Posterior vena cava (tissue), 2 donors: ENCODE results near the gene ZNF285. TPM values are rescaled to one million over a fixed set of nuclear protein-coding genes. Genes with fewer than 3 reads are reported as not detected.
"Not testable (repeated sequence)": the region's sequence is repeated elsewhere in the genome, so short reads cannot be mapped to it uniquely, and the experiment has no call there.

Experiments
- DNase-seq: peaks from one replicate; pipeline ENCODE4 v3.0.0-alpha.2; 2020; ENCODE audit warnings: low spot score
- intact Hi-C, 2 donors: fragments of 100-400 bp; cut with DNase I; formaldehyde crosslinking; loops; one replicate each; pipeline versions ENCODE4 v1.14.1 to v1.14.2; 2022 to 2023
- long read RNA-seq, 2 donors: library from polyadenylated mRNA; unstranded; transcript quantifications; one replicate each; pipeline ENCODE4 v2.0.0, GENCODE V29; 2020 to 2021
- total RNA-seq, 2 donors: library from RNA; stranded (reverse); fragmentation: NEBNext Ultra II Directional; extraction: Animal tissue kit (Norgen Biotek cat#: 25700); gene quantifications; one replicate each; pipeline ENCODE4 v1.2.1, GENCODE V29; 2021
- donor health status: DM: yes; HTN: yes; CAD: no.
- donor health status: DM: yes; HTN: yes; CAD: no.

Gene ZNF285
- total RNA-seq, result 1 to 10 TPM; 2.5 to 4.2 TPM
- long read RNA-seq, donor 1, result 0 reads
- long read RNA-seq, donor 2, result 0 reads

DNA sequence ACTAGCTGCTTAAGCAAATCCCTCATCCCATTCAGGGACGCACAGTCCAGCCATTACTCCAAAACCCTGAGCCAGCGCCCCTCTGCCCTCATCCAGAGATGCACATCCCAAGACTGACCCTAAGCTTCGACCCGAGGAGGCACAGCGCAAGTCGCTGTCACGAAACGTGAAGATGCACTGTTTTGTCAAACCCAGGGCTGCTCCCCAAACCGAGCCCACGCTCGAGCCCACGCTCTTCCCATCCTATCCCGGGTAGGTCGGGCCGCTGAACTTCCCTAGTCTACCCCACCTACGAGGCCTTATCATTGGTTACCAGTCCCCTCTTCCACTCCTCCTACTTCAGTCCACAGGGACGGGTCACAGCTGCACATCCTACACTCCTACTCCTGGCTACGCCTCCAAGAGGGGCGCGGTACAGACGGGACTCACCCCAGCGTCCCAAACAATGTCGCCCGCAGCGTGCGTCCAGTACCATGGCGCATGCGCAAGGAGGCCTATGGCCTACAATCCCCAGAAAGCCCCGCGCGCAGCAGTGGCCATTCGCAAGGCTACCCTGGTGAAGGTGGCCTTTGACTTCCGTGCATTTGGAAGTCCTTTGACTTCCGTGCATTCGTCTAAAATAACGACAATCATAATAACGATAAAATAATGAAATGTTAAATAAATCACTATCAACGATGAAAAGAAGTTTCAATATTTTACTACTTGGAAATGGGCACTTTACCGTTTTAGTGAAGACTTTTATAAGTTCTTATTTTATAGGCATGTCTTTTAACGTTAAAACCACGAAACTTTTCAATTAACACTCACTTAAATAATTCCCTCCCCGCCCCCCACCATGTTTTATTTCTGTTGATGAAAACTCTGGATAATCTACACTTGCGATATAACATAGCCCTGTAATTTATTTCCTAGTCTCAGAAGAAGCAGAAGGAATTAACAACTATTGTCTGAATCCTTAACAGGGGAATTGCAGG is at the start of gene ZNF285:
Gene ZNF285 (minus strand): TSS at position 470 of the 977 bp plus-strand sequence. CDS start 4,395 bp downstream, outside the sequence.
- intact Hi-C loops, result no loop called here
- DNase-seq, result peak; percentile 98

DNA sequence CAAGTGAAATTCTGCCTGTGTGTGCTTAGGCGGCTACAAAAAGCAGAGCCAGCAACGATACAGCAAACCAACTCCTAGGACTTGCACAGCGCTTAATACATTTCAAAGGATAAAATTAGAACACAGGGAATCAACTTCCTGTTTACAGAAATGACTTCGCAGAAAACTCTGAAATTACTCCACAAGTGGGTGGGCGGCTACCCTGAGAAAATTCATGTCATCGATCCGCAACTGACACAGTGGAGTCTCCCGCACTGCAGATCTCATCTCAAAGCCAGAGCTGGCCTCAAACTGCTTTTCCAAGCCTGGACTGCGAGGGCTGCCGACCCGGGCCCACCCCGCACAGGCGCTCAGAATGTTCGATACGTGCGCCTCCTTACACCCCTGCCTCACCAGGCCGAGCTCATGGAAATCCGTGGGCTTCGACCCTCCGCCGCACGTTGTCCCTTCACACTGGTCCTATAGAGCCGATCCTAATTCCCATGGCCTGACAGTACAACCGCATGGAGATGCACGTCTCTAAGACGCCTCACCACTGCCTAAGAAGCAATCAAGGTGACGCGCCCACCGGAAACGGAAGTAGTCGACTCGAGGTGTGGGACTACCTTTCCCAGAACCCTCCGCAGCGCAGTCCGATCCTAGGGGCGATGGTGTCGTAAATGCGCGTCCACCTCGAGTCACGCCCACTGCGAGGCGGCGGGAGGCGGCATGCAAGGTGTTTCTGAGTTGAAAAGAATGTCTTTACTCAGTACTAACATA is 46.7 kb upstream of the ZNF285 start, which contains the start of gene ZNF229:
Gene ZNF229 (minus strand): TSS at position 557 of the 759 bp plus-strand sequence. CDS start 5,625 bp downstream, outside the sequence.
- intact Hi-C loops, result no loop called here
- DNase-seq, result peak; percentile 94

DNA sequence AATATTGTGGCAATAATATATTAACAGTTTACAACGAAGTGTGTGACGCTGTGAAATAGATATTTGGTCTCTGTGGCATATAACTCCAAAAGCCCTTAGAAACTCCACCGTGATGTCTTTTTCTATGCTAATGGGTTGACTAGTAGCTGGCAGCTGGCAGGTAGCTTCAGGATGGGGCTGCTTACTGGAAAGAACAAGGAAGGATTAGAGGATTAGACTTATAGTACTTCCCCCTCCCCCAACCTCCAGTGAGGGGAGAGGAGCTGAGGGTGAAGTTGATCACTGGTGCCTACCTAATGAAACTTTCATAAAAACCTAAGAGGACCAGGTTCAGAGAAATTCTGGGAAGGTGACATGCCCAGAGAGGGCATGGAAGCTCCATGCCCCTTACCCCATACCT is 37.0 kb upstream of the ZNF285 start:
- intact Hi-C loops, result no loop called here

DNA sequence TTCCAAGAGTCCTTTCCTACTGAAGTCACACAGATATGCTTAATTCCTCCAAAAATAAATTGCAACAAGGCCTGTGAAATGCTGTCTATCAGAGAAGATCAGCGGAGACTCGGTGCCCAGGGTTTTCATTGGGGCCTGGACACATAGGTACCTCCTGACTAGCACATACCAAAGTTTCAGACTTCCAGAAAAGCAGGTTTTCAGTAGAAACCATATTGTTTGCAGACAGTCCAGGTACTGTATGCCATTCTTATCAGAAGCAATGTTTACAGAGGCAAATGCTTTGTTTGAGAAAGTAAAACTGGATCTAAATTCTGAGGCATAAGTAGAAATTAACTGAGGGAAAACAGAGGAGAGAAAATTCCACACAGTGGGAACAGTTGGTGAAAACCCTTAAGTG is 34.0 kb upstream of the ZNF285 start:
- DNase-seq, result no peak
- intact Hi-C loops, result no loop called here

More for the DNA sequence above, 37.0 kb upstream of the ZNF285 start:
- no peak for DNase-seq

DNA sequence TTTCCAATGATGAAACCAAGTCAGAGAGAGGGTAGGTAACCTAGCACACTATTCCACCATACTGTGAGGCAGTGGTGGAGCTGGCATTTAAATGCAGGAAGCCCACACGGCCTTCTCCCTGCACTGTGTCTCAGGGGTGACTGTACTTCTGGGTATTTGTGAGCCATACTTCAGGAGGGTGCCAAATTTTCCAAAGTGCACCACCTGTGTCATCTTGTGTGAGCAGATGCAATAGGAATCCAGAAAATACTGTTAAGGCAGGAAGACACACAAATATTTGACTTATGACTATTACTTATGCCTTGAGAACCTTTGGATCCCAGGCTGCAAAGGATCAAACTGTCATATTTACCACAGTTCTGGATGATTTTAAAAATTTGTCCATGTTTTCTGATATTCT is 29.5 kb upstream of the ZNF285 start:
- intact Hi-C loops, result no loop called here
- DNase-seq, result no peak

DNA sequence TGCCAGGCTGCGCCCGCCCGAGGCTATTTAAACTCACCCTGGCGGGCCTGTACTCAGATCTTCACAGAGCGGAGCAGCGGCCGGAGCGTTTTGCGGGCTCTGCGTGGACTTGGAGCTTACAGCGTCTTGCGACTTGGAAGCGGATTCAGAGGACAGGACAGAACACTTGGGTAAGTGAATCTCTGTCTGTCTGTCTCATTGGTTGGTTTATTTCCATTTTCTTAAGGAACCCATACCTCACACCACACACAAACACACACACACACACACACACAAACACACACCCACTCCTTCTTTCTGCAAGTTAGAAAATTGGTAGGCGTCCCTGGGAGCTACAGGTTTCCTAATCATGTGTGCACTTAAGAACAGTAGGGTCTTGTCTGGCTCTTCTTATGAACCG is 14.1 kb upstream of the ZNF285 start:
- DNase-seq, intact Hi-C loops: not testable (repeated sequence)

DNA sequence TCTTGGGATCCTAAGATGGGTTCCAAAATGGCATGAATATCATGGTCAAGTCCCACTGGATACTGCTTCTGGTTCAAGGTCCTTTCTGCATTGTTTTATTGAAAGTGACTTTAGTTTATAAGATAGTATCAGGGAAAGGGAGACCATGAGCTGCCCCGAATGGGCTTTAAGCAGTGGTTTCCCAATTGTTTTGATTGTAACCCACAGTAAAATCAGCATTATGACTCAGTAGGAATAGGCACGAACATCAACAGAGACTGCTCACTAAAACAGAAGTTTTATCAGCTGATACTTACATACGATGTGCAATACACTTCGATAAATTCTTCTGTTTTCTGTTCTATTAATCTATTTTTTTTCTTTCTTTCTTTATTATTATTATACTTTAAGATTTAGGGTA is 12.1 kb downstream of the ZNF285 start:
- intact Hi-C loops, result not testable (repeated sequence)

DNA sequence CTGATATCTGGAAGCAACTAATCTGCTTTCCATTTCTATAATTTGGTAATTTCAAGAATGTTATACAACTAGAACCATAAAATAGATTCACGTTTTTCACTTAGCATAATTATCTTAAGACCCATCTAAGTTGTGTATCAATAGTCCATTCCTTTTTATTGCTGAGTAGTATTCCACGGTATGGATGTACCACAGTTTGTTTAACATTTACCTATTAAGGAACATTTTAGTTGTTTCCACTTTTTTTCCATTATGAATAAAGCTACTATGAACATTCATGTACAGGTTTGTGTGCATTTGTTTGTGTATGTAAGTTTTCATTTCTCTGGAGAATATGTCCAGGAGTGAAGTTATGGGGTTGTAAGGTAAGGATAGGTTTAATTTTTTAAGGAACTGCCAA is 26.6 kb downstream of the ZNF285 start:
- intact Hi-C loops, result no loop called here
- DNase-seq, result no peak

More for the DNA sequence above, 12.1 kb downstream of the ZNF285 start:
- DNase-seq, result not testable (repeated sequence)

DNA sequence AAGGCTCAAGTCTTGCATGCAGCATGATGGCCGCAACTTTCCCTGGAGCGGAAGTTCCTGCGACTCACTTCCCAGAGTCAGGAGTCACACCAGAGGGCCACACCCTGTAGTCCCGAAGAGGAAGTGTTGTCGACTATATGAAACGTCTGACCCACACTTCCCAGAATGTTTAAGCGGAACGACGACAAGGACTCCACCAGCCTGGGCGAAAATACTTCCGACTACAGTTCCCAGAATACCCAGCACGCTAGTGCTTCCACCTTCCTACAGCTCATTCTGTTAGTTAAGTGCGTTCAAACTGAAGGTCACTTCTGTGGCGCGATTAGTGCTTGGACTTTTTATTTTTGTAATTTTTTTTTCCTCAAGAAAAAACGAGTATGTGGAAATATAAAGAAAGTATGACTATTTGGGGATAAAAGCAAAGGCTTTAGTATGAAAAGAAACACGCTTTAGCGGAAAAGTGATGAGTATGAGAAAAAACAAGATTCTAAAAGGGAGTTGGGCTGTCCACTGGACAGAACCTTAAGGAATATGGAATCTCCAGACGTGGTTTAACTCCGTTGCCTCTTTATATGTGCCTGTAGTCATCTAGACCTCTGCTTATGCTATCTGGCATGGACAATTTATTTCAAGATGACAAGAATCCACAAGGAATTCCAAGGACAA is 29.5 kb downstream of the ZNF285 start:
- DNase-seq, result no peak
- intact Hi-C loops, result no loop called here

DNA sequence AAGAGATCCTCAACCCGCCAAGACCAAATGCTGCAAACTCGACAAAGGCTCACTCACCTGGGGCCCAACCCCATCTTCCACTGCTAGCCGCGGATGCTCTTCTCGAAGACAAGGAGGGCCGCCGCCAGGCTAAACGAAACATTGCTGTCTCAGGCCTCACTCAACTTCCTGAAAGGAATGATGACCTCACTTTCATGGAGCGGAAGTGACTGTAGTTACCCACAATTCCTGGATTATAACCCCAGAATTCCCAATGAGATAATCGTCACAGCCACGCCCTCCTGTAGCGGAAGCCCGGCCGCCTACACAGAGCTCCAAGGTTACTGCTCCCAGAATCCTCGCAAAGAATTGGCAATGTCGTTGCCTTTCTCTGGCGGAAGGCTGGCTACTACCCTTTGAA is 34.4 kb downstream of the ZNF285 start:
- intact Hi-C loops, result no loop called here
- no peak for DNase-seq

DNA sequence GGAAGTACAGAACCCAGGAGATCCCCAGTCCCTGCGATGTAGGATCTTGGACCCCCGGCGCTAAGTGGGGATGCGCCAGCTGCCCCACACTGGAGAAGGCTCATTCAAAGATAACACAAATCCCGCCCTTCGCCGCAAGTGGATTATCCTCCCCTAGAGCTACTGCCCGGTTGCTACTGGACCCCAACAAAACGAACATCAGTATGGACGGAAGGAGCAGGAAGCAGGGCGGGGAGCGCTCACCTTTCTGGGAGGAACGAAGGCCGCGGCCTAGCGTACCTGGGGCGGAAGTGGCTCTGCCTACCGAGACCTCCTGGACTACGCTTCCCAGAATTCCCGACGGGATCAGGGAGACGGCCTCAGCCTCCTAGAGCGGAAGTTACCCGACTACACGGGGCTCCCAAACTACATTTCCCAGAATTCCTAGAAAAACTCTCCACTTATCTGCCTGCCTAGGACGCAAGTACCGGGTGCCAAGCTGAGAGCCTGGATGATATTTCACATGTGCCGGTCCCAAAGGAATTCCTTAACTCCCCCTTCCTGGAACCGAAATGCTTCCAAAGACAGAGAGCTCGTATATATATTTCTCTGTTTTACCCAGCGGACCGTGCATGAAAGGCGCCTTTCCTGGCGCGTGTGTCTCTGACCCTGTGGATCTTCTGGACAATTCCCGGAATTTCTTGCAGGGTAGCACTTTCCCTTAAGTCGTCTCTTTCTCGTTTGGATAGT is 44.9 kb downstream of the ZNF285 start, which contains the start of gene ZNF112:
Gene ZNF112 (minus strand): TSS at position 298 of the 729 bp plus-strand sequence. CDS start 16,141 bp downstream, outside the sequence.
- intact Hi-C loops, result no loop called here
- DNase-seq, result peak; percentile 93

DNA sequence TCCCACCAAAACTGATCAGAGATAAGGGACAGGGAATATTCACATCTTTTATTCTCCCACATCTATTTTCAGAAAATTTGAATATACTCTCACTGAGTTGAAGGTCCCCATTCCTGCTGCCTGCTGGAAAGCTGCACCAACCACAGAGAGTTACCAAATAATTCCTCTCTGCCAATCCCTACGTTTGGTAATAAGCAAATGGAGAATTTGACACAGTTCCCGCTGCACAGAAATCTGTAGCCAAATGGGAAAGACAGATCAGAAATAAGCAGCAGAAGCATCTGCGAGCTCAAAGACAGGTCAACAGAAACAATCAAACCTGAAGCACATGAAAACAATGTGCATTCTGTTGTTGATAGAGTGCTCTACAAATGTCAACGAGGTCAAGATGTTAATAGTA is 54.9 kb downstream of the ZNF285 start:
- no peak for DNase-seq
- intact Hi-C loops, result no loop called here

DNA sequence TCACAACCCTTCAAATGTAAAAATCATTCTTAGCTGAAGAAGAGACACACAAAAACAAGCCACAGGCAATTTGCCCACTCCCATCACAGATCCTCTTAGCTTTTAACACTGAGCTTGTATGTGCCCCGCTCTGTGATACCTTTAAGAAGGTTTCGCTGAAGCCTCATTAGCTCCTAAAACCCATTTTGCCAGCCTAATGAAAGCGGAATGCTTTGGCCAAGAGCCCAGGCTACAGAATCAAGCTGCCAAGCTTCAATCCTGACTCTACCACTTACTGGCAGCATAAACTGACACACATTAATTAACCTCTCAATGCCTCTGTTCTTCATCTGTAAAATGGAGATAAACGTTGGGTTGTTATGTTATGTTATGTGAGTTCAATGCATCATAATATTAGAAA is 55.4 kb downstream of the ZNF285 start:
- intact Hi-C loops, result no loop called here
- DNase-seq, result no peak

DNA sequence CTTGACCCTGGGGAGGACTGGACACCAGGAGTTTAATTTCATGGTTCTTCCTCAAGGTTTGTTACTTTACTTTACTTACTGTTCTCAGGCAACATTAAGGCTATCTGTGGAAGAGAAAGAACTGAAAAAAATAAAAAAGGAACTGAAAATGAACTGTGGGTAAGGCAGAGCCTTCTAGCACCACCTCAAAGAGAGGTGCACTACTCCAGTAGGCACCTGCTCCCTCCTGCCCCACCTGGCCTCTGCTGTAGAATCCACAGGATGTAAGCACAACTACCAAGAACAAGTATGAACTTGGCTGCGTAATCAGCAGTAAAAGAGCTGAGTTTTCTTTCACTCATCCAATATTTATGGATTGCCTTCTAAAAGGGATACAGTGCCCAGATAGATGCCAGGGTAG is 57.2 kb downstream of the ZNF285 start:
- intact Hi-C loops, result no loop called here
- no peak for DNase-seq

DNA sequence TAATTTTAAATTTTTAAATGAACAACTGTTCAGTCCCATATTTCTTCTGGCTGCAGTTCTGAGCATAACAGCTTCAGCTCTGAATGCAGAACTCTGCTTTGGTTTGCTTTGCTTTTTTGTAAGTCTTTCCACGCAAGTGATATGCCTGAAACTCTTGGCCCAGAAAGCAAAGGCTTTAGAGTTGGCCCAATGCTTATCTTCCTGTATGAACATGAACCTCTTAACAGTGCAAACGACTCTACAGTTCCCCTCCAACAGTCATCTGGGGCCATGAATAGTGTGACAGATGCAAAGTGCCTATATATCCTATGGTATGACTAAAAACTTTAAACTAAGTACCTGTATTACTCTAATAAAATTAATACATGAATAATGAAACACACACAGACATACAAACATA is 59.6 kb downstream of the ZNF285 start:
- DNase-seq, result no peak
- intact Hi-C loops, result no loop called here

DNA sequence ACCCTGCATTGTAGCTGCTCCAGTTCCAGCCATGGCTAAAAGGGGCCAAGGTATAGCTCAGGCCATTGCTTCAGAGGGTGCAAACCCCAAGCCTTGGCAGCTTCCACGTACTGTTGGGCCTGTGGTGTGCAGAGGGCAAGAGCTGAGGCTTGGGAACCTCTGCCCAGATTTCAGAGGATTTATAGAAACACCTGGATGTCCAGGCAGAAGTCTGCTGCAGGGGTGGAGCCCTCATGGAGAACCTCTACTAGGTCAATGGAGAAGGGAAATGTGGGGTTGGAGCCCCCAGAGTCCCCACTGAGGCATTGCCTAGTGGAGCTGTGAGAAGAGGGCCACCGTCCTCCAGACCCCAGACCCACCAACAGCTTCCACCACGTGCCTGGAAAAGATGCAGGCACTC is 66.8 kb downstream of the ZNF285 start:
- DNase-seq, intact Hi-C loops: not testable (repeated sequence)
